Dedifferentiated amniotic fluid mesenchymal stem cell (primary cell): Measurements from ENCODE around the gene FKBP1A.

Experiments
- DNase-seq: peaks from one replicate; pipeline ENCODE4 v3.0.0-alpha.2; 2016; ENCODE audit errors: extremely low spot score

The FKBP1A gene

DNA sequence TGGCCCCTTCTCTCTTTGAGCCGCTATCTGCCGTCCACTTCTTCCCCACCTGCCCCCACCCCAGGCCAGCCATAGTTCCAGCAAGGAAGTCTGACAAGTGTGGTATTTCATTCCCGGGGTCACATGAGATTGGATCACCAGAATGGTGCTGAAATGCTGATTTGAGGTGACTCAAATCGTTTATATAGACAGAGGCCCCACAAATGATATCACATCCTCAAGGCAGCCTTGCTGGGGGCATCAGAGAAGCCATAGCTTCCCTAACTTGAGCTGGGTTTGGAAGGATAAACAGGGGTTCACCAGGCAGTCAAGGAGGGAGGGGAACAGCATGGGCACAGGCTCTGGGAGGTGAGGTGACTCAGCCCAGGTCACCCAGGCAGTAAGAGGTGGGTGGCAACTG lies 73.8 kb downstream of the FKBP1A start:
- DNase-seq: no peak
